Hepatocyte (in vitro differentiated cells): ENCODE data around the gene CFAP58. TPM values are rescaled to one million over a fixed set of nuclear protein-coding genes. Genes with fewer than 3 reads are reported as not detected.

Source experiments
- DNase-seq: peaks from one replicate; pipeline ENCODE4 v3.0.0-alpha.2; 2016; ENCODE audit warnings: low spot score
- H2AFZ ChIP-seq: fragments of 200-600 bp; sonication (generic); 2 replicates; pipeline ENCODE4 v1.6.0; 2016; ENCODE audit warnings: antibody characterized with exemption, mild to moderate bottlenecking
- H3K27ac ChIP-seq: fragments of 200-600 bp; sonication (generic); 2 replicates; pipeline ENCODE4 v1.5.1; 2016; ENCODE audit warnings: mild to moderate bottlenecking
- H3K27me3 ChIP-seq: fragments of 200-600 bp; sonication (generic); 2 replicates; pipeline ENCODE4 v1.6.1; 2016
- H3K36me3 ChIP-seq: fragments of 200-600 bp; sonication (generic); replicated peaks from 2 replicates; pipeline ENCODE4 v1.5.1; 2016; ENCODE audit warnings: low read depth; ENCODE audit not compliant: insufficient read depth
- H3K4me1 ChIP-seq: fragments of 200-600 bp; sonication (generic); 2 replicates; pipeline ENCODE4 v1.5.1; 2016; ENCODE audit warnings: mild to moderate bottlenecking, moderate library complexity; ENCODE audit not compliant: insufficient read depth
- H3K4me2 ChIP-seq: fragments of 200-600 bp; sonication (generic); 2 replicates; pipeline ENCODE4 v1.6.0; 2016
- H3K4me3 ChIP-seq: fragments of 200-600 bp; sonication (generic); 2 replicates; pipeline ENCODE4 v1.5.1; 2016; ENCODE audit warnings: mild to moderate bottlenecking
- H3K79me2 ChIP-seq: fragments of 200-600 bp; sonication (generic); 2 replicates; pipeline ENCODE4 v1.6.0; 2017; ENCODE audit warnings: mild to moderate bottlenecking
- H3K9me2 ChIP-seq: fragments of 200-600 bp; sonication (generic); replicated peaks from 2 replicates; pipeline ENCODE4 v1.6.0; 2017; ENCODE audit warnings: mild to moderate bottlenecking; ENCODE audit not compliant: insufficient read depth
- H3K9me3 ChIP-seq: fragments of 200-600 bp; sonication (generic); 2 replicates; pipeline ENCODE4 v1.5.1; 2016; ENCODE audit warnings: low read depth, mild to moderate bottlenecking
- H4K20me1 ChIP-seq: fragments of 200-600 bp; sonication (generic); 2 replicates; pipeline ENCODE4 v1.6.0; 2016; ENCODE audit warnings: mild to moderate bottlenecking; ENCODE audit not compliant: insufficient read depth, poor library complexity, severe bottlenecking
- EZH2 ChIP-seq: fragments of 200-600 bp; sonication (generic); IDR thresholded peaks from 2 replicates; pipeline ENCODE4 v1.6.1; 2016; ENCODE audit warnings: antibody characterized with exemption, mild to moderate bottlenecking, borderline replicate concordance
- EZH2phosphoT487 ChIP-seq: fragments of 200-600 bp; sonication (generic); IDR thresholded peaks from one replicate; pipeline ENCODE4 v1.6.1; 2018; ENCODE audit warnings: antibody characterized with exemption, mild to moderate bottlenecking, low read depth, moderate library complexity; ENCODE audit not compliant: unreplicated experiment, severe bottlenecking
- WGBS: methylation state at CpG from one replicate; pipeline ENCODE4 v1.1.6; 2016; ENCODE audit warnings: low lambda C conversion rate; ENCODE audit errors: missing lambda C conversion rate; 5-methylcytosine and 5-hydroxymethylcytosine counted together
- polyA plus RNA-seq: library from polyadenylated mRNA; unstranded; fragments of >200 nt; fragmentation: Nextera tagmentation; extraction: Ambion mirVana; gene quantifications from 2 replicates; pipeline ENCODE4 v1.2.1, GENCODE V29; 2016
- total RNA-seq: library from RNA; depleted of rRNA; stranded (reverse); fragments of >200 nt; gene quantifications from 2 replicates; pipeline ENCODE4 v1.2.3, GENCODE V29; 2014
- TF ChIP-seq, protein P1 (sequence below): fragments of 200-600 bp; sonication (generic); IDR thresholded peaks from 2 replicates; pipeline ENCODE4 v1.5.1; 2016; ENCODE audit warnings: antibody characterized with exemption, mild to moderate bottlenecking; ENCODE audit not compliant: poor library complexity

Gene CFAP58
- total and polyA plus RNA-seq, 2 experiments from 2014 or later = 0.17 TPM; not detected in 1

DNA sequence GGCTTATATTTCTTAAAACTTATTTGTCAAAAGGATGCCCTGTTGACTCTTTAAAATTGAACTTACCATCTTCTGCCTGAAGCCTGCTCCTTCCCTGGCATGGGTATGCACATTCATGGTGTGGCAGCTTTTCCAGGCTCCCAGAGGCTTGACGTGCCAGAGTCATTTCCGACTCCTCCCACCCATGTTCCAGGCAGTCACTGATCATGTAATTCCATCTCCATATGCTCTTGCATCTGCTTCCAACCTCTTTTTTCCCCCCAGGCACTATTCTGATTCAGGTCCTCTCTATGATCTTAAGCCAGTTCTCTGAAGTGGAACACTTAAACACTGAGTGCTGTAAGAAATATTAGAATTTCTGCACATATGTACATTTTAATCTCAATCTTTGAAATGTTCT, 82.2 kb downstream of the CFAP58 start:
- H3K36me3 ChIP-seq = no peaks in the 10 kb centered on the region
- H4K20me1 ChIP-seq = no peaks in the 10 kb centered on the region
- no peaks in the 10 kb centered on the region for H3K9me3 ChIP-seq
- no peak for TF ChIP-seq EZH2
- no peak for TF ChIP-seq EZH2phosphoT487
- TF ChIP-seq, protein P1, sequence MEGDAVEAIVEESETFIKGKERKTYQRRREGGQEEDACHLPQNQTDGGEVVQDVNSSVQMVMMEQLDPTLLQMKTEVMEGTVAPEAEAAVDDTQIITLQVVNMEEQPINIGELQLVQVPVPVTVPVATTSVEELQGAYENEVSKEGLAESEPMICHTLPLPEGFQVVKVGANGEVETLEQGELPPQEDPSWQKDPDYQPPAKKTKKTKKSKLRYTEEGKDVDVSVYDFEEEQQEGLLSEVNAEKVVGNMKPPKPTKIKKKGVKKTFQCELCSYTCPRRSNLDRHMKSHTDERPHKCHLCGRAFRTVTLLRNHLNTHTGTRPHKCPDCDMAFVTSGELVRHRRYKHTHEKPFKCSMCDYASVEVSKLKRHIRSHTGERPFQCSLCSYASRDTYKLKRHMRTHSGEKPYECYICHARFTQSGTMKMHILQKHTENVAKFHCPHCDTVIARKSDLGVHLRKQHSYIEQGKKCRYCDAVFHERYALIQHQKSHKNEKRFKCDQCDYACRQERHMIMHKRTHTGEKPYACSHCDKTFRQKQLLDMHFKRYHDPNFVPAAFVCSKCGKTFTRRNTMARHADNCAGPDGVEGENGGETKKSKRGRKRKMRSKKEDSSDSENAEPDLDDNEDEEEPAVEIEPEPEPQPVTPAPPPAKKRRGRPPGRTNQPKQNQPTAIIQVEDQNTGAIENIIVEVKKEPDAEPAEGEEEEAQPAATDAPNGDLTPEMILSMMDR = no peak
- WGBS = 76% methylated on average over 2 of the region's 2 CpGs
- no peaks in the 10 kb centered on the region for H3K79me2 ChIP-seq
- H3K27me3 ChIP-seq = no peaks in the 10 kb centered on the region
- no peaks in the 10 kb centered on the region for H3K9me2 ChIP-seq
- no peak for DNase-seq
- H2AFZ ChIP-seq = no peak overlapping the region
- no peak overlapping the region for H3K4me2 ChIP-seq
- H3K27ac ChIP-seq = no peak overlapping the region
- no peak overlapping the region for H3K4me3 ChIP-seq
- H3K4me1 ChIP-seq = no peaks in the 10 kb centered on the region

DNA sequence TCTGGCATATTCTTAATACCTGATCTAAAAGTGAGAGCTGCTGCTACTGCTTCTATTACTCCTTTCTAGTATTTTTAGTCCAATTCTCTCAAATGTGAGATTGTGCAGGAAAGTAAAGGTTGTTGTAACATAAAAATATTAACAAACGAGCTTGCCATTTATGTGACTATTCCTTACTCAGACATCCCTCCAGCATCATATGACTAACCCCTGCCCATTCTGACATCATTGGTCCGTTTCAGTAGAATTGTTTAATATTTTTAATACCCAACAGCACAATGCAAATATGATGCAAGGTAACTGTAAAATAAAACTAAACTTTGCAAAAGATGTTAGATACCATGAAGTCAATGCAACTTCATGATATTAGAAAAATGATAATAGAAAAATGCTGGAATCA, 83.6 kb downstream of the CFAP58 start:
- DNase-seq = no peak
- no peak overlapping the region for H3K4me3 ChIP-seq
- no peaks in the 10 kb centered on the region for H4K20me1 ChIP-seq
- H3K27ac ChIP-seq = no peak overlapping the region
- H2AFZ ChIP-seq = no peak overlapping the region
- H3K4me1 ChIP-seq = no peaks in the 10 kb centered on the region
- TF ChIP-seq EZH2phosphoT487 (no peak), EZH2 (no peak)
- TF ChIP-seq, protein P1 = no peak
- WGBS = 77% methylated on average over 2 of the region's 2 CpGs
- no peaks in the 10 kb centered on the region for H3K79me2 ChIP-seq
- H3K9me2 ChIP-seq = no peaks in the 10 kb centered on the region
- H3K27me3 ChIP-seq = no peaks in the 10 kb centered on the region
- H3K36me3 ChIP-seq = no peaks in the 10 kb centered on the region
- no peaks in the 10 kb centered on the region for H3K9me3 ChIP-seq
- H3K4me2 ChIP-seq = no peak overlapping the region

DNA sequence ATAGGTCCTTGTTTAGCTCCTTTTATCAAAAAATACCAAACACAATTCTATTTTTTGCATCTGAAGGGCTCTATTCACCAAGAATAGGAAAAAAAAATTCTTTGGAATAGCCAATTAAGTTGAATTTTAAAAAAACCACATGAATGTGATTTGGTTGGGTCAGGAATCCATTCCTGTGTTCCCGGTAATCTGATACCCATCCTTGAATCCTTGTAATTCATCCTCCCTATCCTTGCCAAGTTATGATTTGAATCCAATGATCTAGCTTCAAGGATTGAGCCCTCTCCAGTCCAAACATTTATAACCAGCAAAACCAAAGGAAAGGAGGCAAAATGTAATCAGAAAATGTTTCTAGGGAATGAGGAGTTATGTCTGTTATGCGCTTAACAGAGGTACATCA, 86.6 kb downstream of the CFAP58 start:
- Histone ChIP-seq H3K27ac (no peak overlapping the region), H3K4me1 (no peaks in the 10 kb centered on the region), H3K9me3 (no peaks in the 10 kb centered on the region), H3K9me2 (no peaks in the 10 kb centered on the region), H3K36me3 (no peaks in the 10 kb centered on the region), H2AFZ (no peak overlapping the region), H4K20me1 (no peaks in the 10 kb centered on the region), H3K27me3 (no peaks in the 10 kb centered on the region), H3K4me3 (no peak overlapping the region), H3K79me2 (no peaks in the 10 kb centered on the region), H3K4me2 (no peak overlapping the region)
- TF ChIP-seq EZH2 (no peak), EZH2phosphoT487 (no peak)
- TF ChIP-seq, protein P1 = no peak
- 93% methylated on average over 2 of the region's 2 CpGs for WGBS
- DNase-seq = no peak
